ENCODE measurements around the gene HAT1.
"Not testable (repeated sequence)": the region's sequence is repeated elsewhere in the genome, so short reads cannot be mapped to it uniquely, and the experiment has no call there.

The HAT1 gene

GRCh38 chr2:171983924-171984323 lies 61.7 kb downstream of the HAT1 start:
- not testable (repeated sequence) for H3K4me3 ChIP-seq (ENCODE audit: low read depth in 1 of 2, low read length in 2 of 2); H3K9ac ChIP-seq (ENCODE audit: low read length); H3K4me1 ChIP-seq (ENCODE audit: insufficient read depth, low read length); H3K9me3 ChIP-seq (ENCODE audit: low read length); H3K27me3 ChIP-seq (ENCODE audit: control insufficient read depth in 1 of 2, insufficient read depth in 2 of 2, low read length in 2 of 2); H3K27ac ChIP-seq (ENCODE audit: low read depth, low read length)
- H3K36me3 ChIP-seq (ENCODE audit: insufficient read depth, low read length): peaks cover 20% of the 10 kb centered on the region

GRCh38 chr2:171985076-171985475 lies 62.8 kb downstream of the HAT1 start:
- no peaks in the 10 kb centered on the region for H3K27me3 ChIP-seq (ENCODE audit: control insufficient read depth in 1 of 2, insufficient read depth in 2 of 2, low read length in 2 of 2)
- H3K36me3 ChIP-seq (ENCODE audit: insufficient read depth, low read length): peaks cover 12% of the 10 kb centered on the region
- no peak overlapping the region for H3K4me3 ChIP-seq (ENCODE audit: low read depth in 1 of 2, low read length in 2 of 2)
- no peak overlapping the region for H3K27ac ChIP-seq (ENCODE audit: low read depth, low read length)
- no peaks in the 10 kb centered on the region for H3K4me1 ChIP-seq (ENCODE audit: insufficient read depth, low read length)
- H3K9ac ChIP-seq (ENCODE audit: low read length): no peak overlapping the region
- no peaks in the 10 kb centered on the region for H3K9me3 ChIP-seq (ENCODE audit: low read length)

- Histone ChIP-seq H3K36me3 (ENCODE audit: insufficient read depth, low read length) (peaks cover 8% of the 10 kb centered on the region), H3K27me3 (ENCODE audit: control insufficient read depth in 1 of 2, insufficient read depth in 2 of 2, low read length in 2 of 2) (no peaks in the 10 kb centered on the region), H3K9ac (ENCODE audit: low read length) (no peak overlapping the region), H3K4me3 (ENCODE audit: low read depth in 1 of 2, low read length in 2 of 2) (no peak overlapping the region), H3K27ac (ENCODE audit: low read depth, low read length) (no peak overlapping the region), H3K4me1 (ENCODE audit: insufficient read depth, low read length) (no peaks in the 10 kb centered on the region), H3K9me3 (ENCODE audit: low read length) (no peaks in the 10 kb centered on the region)
These were observed 64.5 kb downstream of the HAT1 start for GRCh38 chr2:171986778-171987177.

- Histone ChIP-seq H3K4me3 (ENCODE audit: low read depth in 1 of 2, low read length in 2 of 2) (no peak overlapping the region), H3K27me3 (ENCODE audit: control insufficient read depth in 1 of 2, insufficient read depth in 2 of 2, low read length in 2 of 2) (no peaks in the 10 kb centered on the region), H3K27ac (ENCODE audit: low read depth, low read length) (no peak overlapping the region), H3K36me3 (ENCODE audit: insufficient read depth, low read length) (no peaks in the 10 kb centered on the region), H3K9ac (ENCODE audit: low read length) (no peak overlapping the region), H3K4me1 (ENCODE audit: insufficient read depth, low read length) (no peaks in the 10 kb centered on the region), H3K9me3 (ENCODE audit: low read length) (no peaks in the 10 kb centered on the region)
These were observed 68.8 kb downstream of the HAT1 start for GRCh38 chr2:171991027-171991426.

- peaks cover 7% of the 10 kb centered on the region for H3K4me1 ChIP-seq (ENCODE audit: insufficient read depth, low read length)
- H3K27me3 ChIP-seq (ENCODE audit: control insufficient read depth in 1 of 2, insufficient read depth in 2 of 2, low read length in 2 of 2): no peaks in the 10 kb centered on the region
- H3K9ac ChIP-seq (ENCODE audit: low read length): no peak overlapping the region
- no peak overlapping the region for H3K4me3 ChIP-seq (ENCODE audit: low read depth in 1 of 2, low read length in 2 of 2)
- no peaks in the 10 kb centered on the region for H3K9me3 ChIP-seq (ENCODE audit: low read length)
- H3K36me3 ChIP-seq (ENCODE audit: insufficient read depth, low read length): no peaks in the 10 kb centered on the region
- no peak overlapping the region for H3K27ac ChIP-seq (ENCODE audit: low read depth, low read length)
These were observed 73.3 kb downstream of the HAT1 start for GRCh38 chr2:171995586-171995985.

- Histone ChIP-seq H3K27me3 (ENCODE audit: control insufficient read depth in 1 of 2, insufficient read depth in 2 of 2, low read length in 2 of 2) (no peaks in the 10 kb centered on the region), H3K9me3 (ENCODE audit: low read length) (no peaks in the 10 kb centered on the region), H3K36me3 (ENCODE audit: insufficient read depth, low read length) (no peaks in the 10 kb centered on the region), H3K27ac (ENCODE audit: low read depth, low read length) (no peak overlapping the region), H3K4me3 (ENCODE audit: low read depth in 1 of 2, low read length in 2 of 2) (no peak overlapping the region), H3K9ac (ENCODE audit: low read length) (no peak overlapping the region), H3K4me1 (ENCODE audit: insufficient read depth, low read length) (peaks cover 7% of the 10 kb centered on the region)
These were observed 73.8 kb downstream of the HAT1 start for GRCh38 chr2:171996021-171996420.

- H3K27ac ChIP-seq (ENCODE audit: low read depth, low read length); H3K9me3 ChIP-seq (ENCODE audit: low read length); H3K36me3 ChIP-seq (ENCODE audit: insufficient read depth, low read length); H3K9ac ChIP-seq (ENCODE audit: low read length); H3K4me1 ChIP-seq (ENCODE audit: insufficient read depth, low read length); H3K4me3 ChIP-seq (ENCODE audit: low read depth in 1 of 2, low read length in 2 of 2); H3K27me3 ChIP-seq (ENCODE audit: control insufficient read depth in 1 of 2, insufficient read depth in 2 of 2, low read length in 2 of 2): not testable (repeated sequence)
These were observed 74.8 kb downstream of the HAT1 start for GRCh38 chr2:171997031-171997430.

- no peak overlapping the region for H3K27ac ChIP-seq (ENCODE audit: low read depth, low read length)
- no peaks in the 10 kb centered on the region for H3K9me3 ChIP-seq (ENCODE audit: low read length)
- H3K9ac ChIP-seq (ENCODE audit: low read length): no peak overlapping the region
- peaks cover 7% of the 10 kb centered on the region for H3K4me1 ChIP-seq (ENCODE audit: insufficient read depth, low read length)
- H3K36me3 ChIP-seq (ENCODE audit: insufficient read depth, low read length): no peaks in the 10 kb centered on the region
- peak overlapping the region; percentile 57 to 89 for H3K4me3 ChIP-seq (ENCODE audit: low read depth in 1 of 2, low read length in 2 of 2)
- H3K27me3 ChIP-seq (ENCODE audit: control insufficient read depth in 1 of 2, insufficient read depth in 2 of 2, low read length in 2 of 2): no peaks in the 10 kb centered on the region
These were observed 76.9 kb downstream of the HAT1 start for GRCh38 chr2:171999161-171999560.

- H3K27me3 ChIP-seq (ENCODE audit: control insufficient read depth in 1 of 2, insufficient read depth in 2 of 2, low read length in 2 of 2): no peaks in the 10 kb centered on the region
- no peaks in the 10 kb centered on the region for H3K36me3 ChIP-seq (ENCODE audit: insufficient read depth, low read length)
- peak within 1 kb of the TSS; percentile 18 for H3K9ac ChIP-seq (ENCODE audit: low read length)
- H3K4me3 ChIP-seq (ENCODE audit: low read depth in 1 of 2, low read length in 2 of 2): peak within 1 kb of the TSS; percentile 57 to 89
- H3K27ac ChIP-seq (ENCODE audit: low read depth, low read length): no peak within 1 kb of the TSS
- H3K4me1 ChIP-seq (ENCODE audit: insufficient read depth, low read length): peaks cover 7% of the 10 kb centered on the region
- no peaks in the 10 kb centered on the region for H3K9me3 ChIP-seq (ENCODE audit: low read length)
These were observed 77.6 kb downstream of the HAT1 start, which contains the start of gene METAP1D for GRCh38 chr2:171999604-172000469. METAP1D (plus strand) TSS chr2:171999953; CDS start chr2:171999970, 17 bp downstream.

- Histone ChIP-seq H3K4me3 (ENCODE audit: low read depth in 1 of 2, low read length in 2 of 2) (peak overlapping the region; percentile 57 to 89), H3K9ac (ENCODE audit: low read length) (no peak overlapping the region)
These were observed 78.6 kb downstream of the HAT1 start for GRCh38 chr2:172000696-172001361.

GRCh38 chr2:172007372-172007771 lies 85.1 kb downstream of the HAT1 start:
- no peak overlapping the region for H3K27ac ChIP-seq (ENCODE audit: low read depth, low read length)
- no peak overlapping the region for H3K9ac ChIP-seq (ENCODE audit: low read length)
- no peaks in the 10 kb centered on the region for H3K4me1 ChIP-seq (ENCODE audit: insufficient read depth, low read length)
- H3K9me3 ChIP-seq (ENCODE audit: low read length): no peaks in the 10 kb centered on the region
- H3K27me3 ChIP-seq (ENCODE audit: control insufficient read depth in 1 of 2, insufficient read depth in 2 of 2, low read length in 2 of 2): no peaks in the 10 kb centered on the region
- no peak overlapping the region for H3K4me3 ChIP-seq (ENCODE audit: low read depth in 1 of 2, low read length in 2 of 2)
- H3K36me3 ChIP-seq (ENCODE audit: insufficient read depth, low read length): no peaks in the 10 kb centered on the region

More at GRCh38 chr2:172000696-172001361, 78.6 kb downstream of the HAT1 start:
- no peaks in the 10 kb centered on the region for H3K36me3 ChIP-seq (ENCODE audit: insufficient read depth, low read length)
- no peaks in the 10 kb centered on the region for H3K9me3 ChIP-seq (ENCODE audit: low read length)
- no peak overlapping the region for H3K27ac ChIP-seq (ENCODE audit: low read depth, low read length)
- peaks cover 7% of the 10 kb centered on the region for H3K4me1 ChIP-seq (ENCODE audit: insufficient read depth, low read length)
- no peaks in the 10 kb centered on the region for H3K27me3 ChIP-seq (ENCODE audit: control insufficient read depth in 1 of 2, insufficient read depth in 2 of 2, low read length in 2 of 2)
